ENCODE data around the gene ALPG.
"Not testable (repeated sequence)": the region's sequence is repeated elsewhere in the genome, so short reads cannot be mapped to it uniquely, and the experiment has no call there.

Gene ALPG

DNA sequence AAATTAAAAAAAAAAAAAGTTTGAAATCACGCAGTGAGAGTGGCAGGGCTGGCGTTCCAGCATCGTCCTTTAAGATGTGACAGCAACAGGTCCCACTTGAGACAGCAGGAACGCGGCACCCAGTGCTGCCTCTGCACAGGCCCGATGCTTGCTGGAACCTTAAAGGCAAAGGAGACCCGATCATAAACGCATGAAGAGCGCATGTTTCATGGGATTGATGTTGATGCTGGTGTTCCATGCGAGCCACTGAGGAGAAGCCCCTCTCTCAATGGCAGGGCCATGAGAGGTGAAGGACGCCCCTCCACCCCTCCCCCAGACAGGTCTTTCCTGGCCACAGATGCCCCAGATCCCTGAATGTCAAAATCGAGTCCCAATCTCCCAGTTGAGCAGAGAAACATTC, 31.4 kb downstream of the ALPG start:
- in situ Hi-C loops (cut with MboI; ENCODE audit: low sequenced_read_pairs): loop anchor here (25.0 kb wide), 1 partner anchor 526 kb away; no protein-coding TSS in a partner anchor

DNA sequence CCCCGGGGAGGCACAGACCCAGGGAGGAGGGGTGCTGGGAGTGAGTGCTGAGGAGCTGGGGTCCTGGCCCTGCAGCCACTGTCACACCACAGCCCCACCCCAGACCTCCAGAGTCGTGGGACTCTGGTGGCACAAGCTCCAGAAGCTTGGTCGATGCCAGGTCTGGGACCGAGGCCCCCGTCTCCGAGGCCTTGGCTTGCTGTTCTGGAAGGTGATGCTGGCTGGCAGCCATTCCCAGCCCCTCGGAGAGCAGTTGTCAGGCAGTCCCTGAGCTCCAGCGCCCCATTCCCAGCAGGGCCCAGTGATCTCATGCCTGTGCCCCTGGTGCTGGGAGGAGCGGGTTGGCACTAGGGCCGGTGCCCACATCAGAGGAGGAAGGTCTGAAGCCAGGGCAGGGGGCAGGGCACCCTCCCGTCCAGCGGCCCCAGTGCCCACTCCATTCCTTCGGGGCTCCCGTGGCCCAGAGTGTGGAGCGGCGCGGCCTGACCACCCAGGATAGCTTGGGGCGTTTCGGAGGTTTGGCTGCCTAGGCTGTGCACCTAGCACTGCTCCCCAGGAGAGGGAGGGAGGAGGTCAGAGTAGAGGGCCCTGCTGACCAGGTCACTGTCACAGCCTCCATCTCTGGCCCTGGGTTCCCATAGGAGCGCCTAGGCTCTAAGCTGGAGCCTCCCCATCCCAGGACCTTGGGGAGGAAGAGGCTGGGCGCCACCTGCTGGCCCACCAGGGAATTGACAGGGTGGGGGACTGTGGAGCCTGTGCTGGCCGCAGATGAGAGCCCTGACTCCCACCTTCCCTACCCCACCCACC, 32.5 kb downstream of the ALPG start:
- in situ Hi-C loops (cut with MboI; ENCODE audit: low sequenced_read_pairs): loop anchor here (25.0 kb wide), 1 partner anchor 527 kb away; no protein-coding TSS in a partner anchor

DNA sequence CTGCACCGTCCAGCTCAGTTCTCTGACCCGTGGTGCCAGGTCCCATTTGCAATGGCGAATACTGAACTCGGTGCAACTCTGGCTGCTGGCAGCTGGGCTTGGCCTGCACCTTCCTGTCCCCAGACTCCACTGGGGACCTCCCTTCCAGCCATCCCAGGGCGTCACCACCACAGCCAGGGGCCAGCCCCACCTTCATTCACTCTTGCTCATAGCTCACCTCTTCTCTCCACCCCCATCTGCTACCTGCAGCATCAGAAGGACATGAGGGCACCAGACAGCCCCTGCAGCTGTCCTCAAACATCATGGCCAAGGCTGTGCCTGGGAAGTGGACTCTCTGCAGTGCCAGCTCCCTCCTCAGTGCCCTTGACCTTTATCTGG, 33.1 kb downstream of the ALPG start:
- in situ Hi-C loops (cut with MboI; ENCODE audit: low sequenced_read_pairs): loop anchor here (25.0 kb wide), 1 partner anchor 527 kb away; no protein-coding TSS in a partner anchor

DNA sequence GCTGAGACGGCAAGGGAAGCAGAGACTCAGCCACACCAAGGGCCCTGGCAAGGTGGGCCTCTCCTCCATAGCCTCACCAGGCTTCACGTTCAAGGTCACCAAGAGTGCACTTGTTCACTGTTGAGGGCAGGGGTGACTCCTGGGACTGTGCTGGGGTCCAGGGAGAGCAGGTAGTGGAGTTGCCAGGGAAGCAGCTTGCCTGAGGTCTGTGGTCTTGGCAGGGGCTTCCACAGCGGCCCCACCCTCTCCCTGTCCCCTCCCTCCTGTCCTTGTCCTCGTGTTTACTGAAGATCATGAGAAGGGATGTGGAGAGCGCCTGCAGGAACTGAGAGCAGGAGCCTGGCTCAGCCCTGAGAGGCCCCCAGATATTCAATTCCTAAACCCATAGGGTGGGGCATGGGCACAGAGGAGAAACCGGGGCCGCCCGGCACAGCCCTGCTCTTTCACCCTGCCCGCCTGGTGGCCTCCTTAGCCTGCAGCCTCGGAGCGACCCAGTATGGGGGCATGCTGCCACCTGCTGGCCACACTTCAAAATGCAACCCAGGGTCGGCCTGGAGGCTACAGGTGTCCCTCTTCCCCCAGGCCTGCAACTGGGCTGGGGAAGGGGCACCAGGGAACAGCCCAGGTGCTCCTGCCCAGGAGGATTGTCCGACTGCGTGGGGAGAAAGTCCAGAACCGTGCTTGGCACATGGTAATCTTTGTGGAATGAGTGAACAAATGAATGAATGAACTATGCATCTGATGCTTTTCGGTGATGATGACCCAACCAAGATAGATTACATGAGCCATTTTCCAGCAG, 33.8 kb downstream of the ALPG start:
- in situ Hi-C loops (cut with MboI; ENCODE audit: low sequenced_read_pairs): loop anchor here (25.0 kb wide), 1 partner anchor 528 kb away; no protein-coding TSS in a partner anchor

DNA sequence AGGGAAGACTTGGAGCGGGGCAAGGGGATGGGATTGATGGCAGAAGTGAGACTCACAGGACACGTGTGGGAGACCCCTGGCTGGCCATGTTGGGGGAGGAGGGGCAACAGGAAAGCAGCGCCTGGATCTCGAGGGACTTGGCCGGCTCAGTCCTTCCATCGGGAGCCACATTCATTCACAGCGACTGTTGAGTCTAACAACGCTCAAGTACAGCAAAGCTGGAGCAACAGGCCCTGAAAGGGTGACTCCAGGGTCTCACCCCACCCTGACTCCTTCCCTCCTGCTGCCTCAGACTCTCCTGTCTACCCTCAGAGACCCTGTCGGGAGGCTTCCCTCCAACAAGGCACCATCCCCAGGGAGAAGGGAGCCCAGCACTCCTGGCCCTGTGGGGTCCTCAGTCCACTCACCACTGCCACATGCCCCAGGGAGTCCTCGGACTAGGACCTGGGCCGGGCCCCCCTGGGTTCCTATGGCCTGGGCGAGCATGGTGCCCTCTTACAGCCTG, 34.6 kb downstream of the ALPG start:
- in situ Hi-C loops (cut with MboI; ENCODE audit: low sequenced_read_pairs): loop anchor here (25.0 kb wide), 1 partner anchor 529 kb away; no protein-coding TSS in a partner anchor

DNA sequence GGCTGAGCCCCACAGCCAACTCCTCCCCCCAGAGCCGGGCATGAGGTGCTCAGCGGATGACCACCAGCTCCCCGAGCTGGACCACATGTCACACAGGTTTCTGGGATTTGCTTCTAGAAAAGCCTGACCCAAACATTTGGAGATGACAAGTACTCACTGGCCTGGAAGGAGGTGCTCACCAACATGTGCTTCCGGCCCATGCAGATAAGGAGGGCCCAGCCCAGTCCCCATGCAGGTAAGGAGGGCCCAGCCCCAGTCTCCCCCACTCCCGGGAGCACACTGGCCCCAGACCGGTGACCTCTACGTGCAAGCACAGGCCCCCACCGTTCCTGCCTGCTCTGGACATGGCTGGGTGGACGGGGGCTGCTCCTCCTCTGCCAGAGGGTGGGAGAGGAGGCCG, 35.3 kb downstream of the ALPG start:
- in situ Hi-C loops (cut with MboI; ENCODE audit: low sequenced_read_pairs): loop anchor here (25.0 kb wide), 1 partner anchor 530 kb away; no protein-coding TSS in a partner anchor

DNA sequence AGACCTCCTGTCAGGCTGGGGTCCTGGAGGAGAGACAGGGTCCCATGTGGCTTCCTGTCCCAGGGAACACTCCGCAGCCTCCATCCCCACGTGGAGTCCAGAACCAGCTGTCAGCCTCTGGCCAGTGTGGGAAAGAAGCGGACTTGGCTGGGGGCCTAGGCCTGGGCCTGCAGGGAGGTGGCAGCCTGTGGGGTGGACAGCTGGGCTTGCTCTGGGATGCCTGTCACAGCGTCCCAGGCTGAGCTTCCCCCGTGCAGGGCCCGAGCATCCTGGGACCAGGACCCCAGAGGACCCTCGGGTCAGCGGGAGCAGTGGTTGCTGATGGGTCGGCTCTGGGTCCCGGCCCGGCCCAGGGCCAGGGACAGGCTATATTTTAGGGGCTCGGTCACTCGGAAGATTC, 35.8 kb downstream of the ALPG start:
- in situ Hi-C loops (cut with MboI; ENCODE audit: low sequenced_read_pairs): loop anchor here (25.0 kb wide), 1 partner anchor 530 kb away; no protein-coding TSS in a partner anchor

DNA sequence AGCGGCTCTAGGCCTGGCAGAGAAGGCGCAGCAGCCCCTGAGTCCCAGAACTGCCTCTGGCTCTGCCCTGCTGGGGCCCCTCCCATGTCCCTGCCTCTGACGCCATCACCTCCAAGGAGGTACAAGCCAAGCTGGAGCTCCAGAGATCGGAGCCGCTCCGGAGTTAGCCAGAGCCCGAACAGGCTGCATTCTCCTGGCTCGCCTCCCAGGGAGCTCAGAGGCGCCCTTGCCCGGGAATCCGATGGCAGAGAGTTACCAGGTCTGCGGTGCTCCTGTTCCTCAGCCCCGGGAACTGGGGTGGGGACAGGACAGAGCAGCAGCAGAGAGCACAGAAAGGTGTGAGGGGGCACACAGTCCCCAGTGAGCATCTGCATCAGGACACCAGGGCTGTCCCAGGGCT, 36.4 kb downstream of the ALPG start:
- in situ Hi-C loops (cut with MboI; ENCODE audit: low sequenced_read_pairs): loop anchor here (25.0 kb wide), 1 partner anchor 531 kb away; no protein-coding TSS in a partner anchor

DNA sequence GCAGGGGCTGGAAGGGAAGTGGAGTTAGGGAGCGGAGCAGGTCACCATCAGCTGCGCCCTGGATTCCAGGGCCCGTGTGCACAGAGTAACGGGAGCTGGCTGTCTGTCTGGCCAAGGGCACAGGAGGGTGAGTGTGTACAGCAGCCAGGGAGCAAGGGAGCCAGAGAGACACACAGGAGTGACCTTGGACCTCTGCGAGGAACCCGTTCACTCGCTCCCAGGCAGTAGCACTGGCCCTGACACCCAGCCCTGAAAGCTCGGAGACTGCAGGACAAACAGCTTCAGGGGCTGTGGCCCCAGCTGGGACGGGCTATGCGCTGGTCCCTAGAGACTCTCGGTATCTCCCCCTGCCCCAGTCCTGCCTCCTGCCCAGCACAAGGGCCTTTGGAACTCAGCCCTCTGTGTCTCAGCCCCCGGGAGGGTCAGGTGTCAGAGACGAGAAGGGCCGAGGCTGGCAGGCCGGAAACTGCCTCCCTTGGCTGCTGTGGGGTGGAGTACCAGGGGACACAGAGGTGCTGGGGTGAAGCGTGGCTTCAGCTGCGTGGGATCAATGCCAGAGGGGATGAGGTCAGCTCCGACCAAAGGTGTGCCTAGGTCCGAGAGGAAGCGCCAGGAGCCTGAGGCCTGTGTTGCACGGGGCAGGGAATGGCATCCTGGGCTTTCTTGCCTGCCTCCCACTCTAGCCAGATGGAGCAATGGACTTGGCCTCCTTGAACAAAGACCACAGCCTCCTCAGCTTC, 37.2 kb downstream of the ALPG start:
- in situ Hi-C loops (cut with MboI; ENCODE audit: low sequenced_read_pairs): loop anchor here (25.0 kb wide), 1 partner anchor 532 kb away; no protein-coding TSS in a partner anchor

DNA sequence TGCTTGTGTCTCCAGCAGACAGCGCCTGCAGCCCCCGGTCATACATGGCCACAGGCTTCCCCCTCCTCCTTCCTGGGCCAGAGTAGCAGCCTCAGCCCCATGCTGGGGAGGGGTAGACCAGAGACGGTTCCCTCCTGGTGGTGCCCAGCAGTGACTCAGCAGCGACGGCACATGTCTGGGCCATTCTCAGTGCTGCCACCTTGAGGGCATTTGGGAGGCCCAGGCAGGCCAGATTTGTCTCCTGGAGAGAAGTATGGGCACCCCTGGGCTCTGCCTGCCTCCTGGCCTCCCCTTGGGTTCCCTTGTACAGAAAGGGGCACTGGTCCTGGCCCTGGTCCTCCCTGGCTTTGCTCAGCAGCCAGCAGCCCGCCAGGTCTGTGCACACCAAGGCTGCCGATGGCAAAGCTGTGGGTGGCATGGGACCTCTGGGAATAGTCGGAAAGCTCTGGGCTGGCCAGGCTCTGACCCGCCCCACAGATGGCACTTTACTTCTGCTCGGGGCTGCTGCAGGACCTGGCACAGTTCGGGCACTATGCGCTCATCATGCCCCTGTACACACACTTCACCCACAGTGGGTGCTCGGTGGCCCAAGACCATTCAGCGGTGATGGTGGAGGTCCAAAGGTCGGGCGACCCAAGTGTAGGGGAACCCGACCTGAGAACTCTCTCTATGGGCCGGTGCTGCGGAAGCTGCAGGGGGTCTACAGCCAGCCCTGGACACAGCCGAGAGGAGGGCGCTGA, 37.9 kb downstream of the ALPG start:
- in situ Hi-C loops (cut with MboI; ENCODE audit: low sequenced_read_pairs): loop anchor here (25.0 kb wide), 1 partner anchor 532 kb away; no protein-coding TSS in a partner anchor

DNA sequence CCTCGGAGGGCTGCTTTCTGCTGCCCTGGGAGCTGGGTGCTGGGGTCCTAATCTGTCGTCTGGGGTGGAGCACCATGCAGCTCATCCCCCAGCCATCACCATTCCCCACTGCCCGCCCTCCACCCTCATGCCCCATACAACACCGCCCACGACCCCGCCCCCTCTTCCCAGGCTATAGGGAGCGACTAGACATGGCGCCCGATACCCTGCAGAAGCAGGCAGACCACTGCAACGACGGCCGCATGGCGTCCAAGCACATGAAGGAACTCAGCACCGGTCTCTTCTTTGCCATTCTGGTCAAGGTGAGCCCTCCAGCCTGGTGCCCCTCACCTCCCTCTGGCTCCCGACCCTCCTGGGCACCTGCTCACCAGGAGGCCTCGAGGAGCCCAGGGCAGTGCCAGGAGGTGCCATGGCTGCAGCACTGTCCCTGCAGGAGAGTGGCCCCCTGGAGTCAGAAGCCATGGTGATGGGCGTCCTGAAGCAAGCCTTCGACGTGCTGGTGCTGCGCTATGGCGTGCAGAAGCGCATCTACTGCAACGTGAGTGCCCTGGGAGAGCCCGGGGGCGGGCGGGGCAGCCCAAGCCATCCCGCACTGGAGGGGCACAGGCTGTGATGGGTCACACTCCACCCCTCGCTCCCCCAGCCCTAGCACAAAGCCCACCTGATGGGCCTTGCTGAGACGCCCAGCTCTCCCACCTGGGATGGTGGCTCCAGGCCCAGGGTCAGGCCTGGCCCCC, 38.7 kb downstream of the ALPG start:
- in situ Hi-C loops (cut with MboI; ENCODE audit: low sequenced_read_pairs): loop anchor here (25.0 kb wide), 1 partner anchor 533 kb away; no protein-coding TSS in a partner anchor

DNA sequence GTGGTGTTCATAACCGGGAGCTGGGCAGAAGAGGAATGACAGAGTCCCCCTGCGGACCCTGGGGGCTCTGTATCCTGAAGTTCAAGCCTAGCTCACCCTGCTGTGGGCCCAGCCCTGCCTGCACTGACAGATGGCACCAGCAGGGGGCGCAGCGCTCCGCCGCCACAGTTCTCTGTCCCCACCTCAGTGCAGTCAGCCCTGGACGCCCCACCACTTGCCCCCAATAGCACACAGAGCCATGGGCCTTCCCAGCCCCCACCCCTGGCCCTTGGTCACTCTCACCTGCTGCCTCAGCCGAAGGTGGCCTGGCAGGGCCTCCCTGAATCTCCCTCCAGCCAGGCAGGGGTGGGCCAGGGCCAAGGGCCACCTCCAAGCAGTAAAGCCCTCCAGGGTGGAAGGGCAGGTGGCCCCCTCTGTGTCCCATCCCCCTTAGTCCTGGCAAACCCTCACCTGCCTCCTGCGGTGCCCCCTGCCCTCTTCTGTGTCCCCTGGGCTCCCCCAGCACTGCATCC, 39.7 kb downstream of the ALPG start:
- in situ Hi-C loops (cut with MboI; ENCODE audit: low sequenced_read_pairs): loop anchor here (25.0 kb wide), 1 partner anchor 534 kb away; no protein-coding TSS in a partner anchor

DNA sequence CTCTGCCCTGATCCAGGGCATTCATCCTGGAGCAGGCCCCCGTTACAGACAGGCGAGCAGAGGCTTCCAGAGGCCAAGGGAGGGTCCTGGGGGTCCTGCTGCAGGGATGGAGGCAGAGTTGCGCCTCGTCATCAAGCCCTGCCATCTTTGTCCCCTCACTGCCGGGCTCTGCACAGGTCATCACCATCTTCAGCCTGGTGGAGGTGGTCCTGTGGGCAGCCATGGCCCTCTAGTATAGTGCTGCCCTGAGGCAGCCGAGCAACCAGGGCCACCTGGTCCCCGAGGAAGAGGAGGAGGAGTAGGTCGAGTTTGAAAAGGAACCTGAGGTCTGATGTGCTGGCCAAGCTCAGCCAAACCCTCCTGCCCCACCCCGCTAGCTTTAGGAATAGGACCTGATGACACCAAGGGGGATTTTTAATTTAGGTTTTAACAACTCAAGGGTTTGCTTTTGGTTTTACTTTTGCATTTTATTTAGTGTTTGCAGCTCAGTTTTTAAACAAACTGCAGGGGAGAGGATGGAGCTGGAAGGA, 40.5 kb downstream of the ALPG start:
- in situ Hi-C loops (cut with MboI; ENCODE audit: low sequenced_read_pairs): loop anchor here (25.0 kb wide), 1 partner anchor 535 kb away; no protein-coding TSS in a partner anchor

DNA sequence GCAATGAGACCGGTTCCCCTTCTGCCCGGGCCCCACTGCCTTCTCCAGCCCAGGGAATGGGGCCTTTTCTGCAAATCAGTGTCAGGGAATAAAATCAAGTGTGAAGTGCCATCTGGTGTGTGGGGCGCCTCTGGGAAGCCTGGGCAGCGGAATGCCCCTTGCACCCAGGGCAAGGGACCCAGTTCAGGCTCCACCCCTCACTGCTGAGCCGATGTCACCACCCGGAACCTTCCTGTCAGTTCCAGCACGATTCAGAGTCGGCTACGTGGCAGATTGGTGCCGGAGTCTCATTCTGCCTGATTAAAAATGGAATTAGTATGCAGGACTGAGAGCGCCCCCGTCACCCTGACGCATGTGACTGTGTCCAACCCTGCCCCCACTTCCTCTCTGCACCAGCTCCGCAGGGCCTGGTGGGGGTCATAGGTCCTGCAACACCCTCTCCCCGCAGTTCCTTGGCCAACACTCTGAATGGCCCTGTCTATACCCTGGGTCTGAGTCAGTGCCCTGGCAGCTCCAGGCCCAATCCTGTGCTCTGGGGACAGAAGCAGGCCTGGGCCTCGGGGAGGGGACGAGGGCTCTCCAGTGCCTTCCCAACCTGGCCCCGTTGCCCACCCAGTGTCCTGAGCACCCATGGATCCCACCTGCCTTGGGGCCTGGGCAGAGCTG, 41.1 kb downstream of the ALPG start:
- in situ Hi-C loops (cut with MboI; ENCODE audit: low sequenced_read_pairs): loop anchor here (25.0 kb wide), 1 partner anchor 535 kb away; no protein-coding TSS in a partner anchor

DNA sequence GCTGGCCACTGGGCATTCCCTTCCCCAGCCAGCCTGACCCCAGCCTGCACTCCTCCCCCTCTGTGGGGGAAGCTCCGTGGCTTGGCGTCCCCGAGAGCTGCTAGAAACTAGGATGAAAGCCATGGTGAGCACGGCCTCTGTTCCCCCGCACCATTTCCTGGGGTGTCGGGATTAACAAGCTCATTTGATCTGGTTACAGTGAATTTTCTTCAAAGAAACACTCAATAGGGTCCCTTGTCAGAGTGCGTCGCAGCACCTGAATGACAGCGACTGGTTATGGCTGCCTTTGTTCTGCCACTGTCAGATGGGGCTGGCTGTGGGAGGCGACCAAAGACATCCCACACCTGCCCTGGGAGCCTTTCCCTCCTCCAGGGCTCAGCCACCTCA, 41.7 kb downstream of the ALPG start:
- in situ Hi-C loops (cut with MboI; ENCODE audit: low sequenced_read_pairs): loop anchor here (25.0 kb wide), 1 partner anchor 536 kb away; no protein-coding TSS in a partner anchor

DNA sequence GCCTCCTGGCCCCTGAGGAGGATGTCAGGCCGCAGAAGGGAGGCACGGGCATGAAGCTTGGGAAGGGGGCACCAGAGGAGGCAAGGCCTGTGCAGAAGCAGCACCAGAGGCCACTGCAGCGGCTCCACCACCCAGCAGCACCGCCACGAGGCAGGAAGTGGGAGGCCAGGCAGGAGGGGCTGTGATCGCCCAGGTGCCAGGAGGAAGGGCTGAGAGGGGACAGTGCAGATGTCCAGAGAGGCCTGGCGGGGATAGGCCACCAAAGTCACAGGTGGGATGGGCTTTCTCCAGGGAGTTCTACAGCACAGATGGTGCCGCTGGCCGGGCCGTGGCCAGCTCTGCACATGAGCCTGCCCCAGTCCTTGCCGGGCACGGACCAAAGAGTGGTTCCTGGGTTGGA, 43.3 kb downstream of the ALPG start:
- in situ Hi-C loops (cut with MboI; ENCODE audit: low sequenced_read_pairs): loop anchor here (25.0 kb wide), 1 partner anchor 538 kb away; no protein-coding TSS in a partner anchor

DNA sequence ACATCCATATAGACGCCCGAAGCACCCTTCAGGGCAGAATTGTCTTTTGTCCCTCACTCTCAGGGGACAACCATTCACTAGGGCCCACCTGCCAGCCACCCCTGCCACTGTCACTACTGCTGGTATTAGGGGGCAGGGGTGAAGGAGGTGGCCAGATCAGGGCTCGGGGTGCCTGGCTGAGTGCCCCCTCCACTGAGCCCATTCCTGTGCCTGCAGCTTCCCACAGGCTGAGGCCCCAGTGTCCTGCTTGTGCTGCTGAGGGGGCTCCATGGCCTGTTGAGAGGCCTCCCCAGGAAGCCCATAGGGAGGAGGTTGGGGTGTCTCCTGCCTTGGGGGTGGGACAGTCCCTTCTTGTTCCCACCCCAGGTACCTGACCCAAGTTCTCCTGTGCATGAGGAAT, 45.0 kb downstream of the ALPG start:
- in situ Hi-C loops (cut with MboI; ENCODE audit: low sequenced_read_pairs): not testable (repeated sequence)

DNA sequence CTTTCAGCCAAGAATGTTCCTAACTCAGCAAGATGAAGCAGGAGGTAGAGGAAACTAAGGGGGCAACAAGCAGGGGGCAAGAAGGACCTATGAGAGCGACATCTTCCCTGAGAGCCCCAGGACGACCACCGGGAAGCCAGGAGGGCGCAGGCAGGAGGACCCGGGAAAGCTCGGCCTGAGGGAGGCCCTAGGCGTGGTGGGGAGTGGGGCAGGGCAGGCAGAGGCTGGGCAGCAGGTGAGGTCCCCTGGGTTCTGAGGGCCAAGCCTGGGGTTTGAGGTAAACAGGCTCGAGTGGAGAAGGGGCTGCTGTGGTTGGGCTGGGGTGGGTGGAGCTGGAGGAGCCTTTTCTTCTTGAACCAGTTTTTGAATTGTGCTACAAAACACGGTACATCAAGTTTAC, 48.0 kb downstream of the ALPG start:
- in situ Hi-C loops (cut with MboI; ENCODE audit: low sequenced_read_pairs): no loop called here

Data from HL-60/S4 treated with retinoic acid at 250 ng/mL for 4 days and 3 days (cell line).